Measurements from ENCODE around the gene SOX5.

DNA sequence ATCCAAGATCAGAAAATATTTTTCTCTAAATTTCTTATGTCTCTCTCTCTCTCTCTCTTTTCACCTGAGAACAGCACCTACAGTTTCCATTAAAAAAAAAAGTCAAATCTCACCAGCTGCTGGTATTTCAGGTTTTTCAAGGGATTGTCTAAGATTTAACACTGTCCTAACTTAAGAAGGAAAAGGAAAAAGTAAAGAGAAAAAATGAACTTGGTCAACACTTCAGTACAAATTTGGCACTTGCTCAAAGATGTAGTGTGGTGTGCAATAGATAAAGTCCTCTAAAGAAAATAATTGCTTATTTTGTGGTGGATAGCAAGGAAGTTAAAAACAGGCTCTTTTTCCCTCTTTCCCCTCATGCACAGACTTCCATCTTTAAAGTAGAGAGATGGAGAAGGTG, 416.2 kb downstream of the SOX5 start:
- TF ChIP-seq, protein P1, sequence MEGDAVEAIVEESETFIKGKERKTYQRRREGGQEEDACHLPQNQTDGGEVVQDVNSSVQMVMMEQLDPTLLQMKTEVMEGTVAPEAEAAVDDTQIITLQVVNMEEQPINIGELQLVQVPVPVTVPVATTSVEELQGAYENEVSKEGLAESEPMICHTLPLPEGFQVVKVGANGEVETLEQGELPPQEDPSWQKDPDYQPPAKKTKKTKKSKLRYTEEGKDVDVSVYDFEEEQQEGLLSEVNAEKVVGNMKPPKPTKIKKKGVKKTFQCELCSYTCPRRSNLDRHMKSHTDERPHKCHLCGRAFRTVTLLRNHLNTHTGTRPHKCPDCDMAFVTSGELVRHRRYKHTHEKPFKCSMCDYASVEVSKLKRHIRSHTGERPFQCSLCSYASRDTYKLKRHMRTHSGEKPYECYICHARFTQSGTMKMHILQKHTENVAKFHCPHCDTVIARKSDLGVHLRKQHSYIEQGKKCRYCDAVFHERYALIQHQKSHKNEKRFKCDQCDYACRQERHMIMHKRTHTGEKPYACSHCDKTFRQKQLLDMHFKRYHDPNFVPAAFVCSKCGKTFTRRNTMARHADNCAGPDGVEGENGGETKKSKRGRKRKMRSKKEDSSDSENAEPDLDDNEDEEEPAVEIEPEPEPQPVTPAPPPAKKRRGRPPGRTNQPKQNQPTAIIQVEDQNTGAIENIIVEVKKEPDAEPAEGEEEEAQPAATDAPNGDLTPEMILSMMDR (IDR thresholded peaks at IDR 0.05; ENCODE audit: poor library complexity): no peak
- TF ChIP-seq EZH2phosphoT487 (IDR thresholded peaks at IDR 0.05; ENCODE audit: low read depth, severe bottlenecking, unreplicated experiment): no peak
- no peak for TF ChIP-seq EZH2 (IDR thresholded peaks at IDR 0.05; ENCODE audit: borderline replicate concordance)

Measured in hepatocyte (in vitro differentiated cells).